ENCODE results near the gene LZTS3.

The LZTS3 gene

DNA sequence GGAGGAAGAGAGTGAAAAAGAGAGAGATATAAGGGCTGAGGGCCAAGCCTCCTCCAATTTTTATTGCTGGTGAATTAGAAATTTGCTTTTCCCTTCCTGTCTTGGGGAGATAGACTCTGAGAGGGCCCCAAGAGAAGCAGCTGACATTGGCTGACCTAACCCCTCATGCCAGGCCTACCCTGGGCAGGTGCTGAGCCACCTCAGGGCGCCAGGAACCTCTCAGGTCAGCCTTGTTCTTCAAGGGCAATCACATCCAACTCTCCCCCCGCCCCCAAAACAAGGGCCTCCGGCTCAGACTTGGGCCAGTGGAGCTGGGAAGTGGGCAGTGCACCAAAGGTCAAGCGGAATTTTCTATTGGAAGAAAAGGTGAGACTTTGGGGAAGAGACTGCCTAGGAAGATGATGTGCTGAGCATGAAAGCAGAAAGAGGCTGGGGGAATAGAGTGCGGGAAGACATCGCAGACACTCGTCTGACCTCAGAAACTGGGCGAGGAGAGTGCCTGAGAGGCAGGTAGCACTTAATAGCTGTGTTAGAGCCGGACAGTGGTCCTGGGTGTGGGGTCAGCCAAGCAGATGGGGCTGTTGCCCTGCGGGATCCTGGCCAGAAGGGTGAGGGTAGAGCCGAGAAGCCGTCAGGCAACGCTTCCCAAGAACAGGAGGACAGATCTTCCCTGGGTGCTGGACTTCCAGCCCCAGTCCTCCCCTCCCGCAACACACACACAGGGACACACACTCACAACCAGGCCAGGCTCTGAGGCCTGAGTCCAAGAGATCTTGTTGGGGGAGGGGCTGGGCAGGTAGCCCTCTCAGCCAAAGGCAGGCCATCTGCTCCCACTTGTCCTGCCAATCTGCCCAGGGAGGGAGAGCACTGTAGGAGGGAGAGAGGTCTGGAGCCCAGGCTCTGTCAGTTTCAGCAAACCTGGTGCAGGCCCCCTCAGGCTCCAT, 10.0 kb downstream of the LZTS3 start:
- CTCF ChIA-PET: interaction anchor here (1.6 to 2.2 kb wide), 2 partner anchors 9 to 12 kb away, joined by 8 read pairs; partner anchors contain the start of gene LZTS3
- POLR2A ChIA-PET: interaction anchor here (0.7 kb wide), 1 partner anchor 10 kb away, joined by 3 read pairs; no protein-coding TSS in a partner anchor
- DNase-seq (ENCODE audit: extremely low spot score): no peak
- TF ChIP-seq, protein P1, sequence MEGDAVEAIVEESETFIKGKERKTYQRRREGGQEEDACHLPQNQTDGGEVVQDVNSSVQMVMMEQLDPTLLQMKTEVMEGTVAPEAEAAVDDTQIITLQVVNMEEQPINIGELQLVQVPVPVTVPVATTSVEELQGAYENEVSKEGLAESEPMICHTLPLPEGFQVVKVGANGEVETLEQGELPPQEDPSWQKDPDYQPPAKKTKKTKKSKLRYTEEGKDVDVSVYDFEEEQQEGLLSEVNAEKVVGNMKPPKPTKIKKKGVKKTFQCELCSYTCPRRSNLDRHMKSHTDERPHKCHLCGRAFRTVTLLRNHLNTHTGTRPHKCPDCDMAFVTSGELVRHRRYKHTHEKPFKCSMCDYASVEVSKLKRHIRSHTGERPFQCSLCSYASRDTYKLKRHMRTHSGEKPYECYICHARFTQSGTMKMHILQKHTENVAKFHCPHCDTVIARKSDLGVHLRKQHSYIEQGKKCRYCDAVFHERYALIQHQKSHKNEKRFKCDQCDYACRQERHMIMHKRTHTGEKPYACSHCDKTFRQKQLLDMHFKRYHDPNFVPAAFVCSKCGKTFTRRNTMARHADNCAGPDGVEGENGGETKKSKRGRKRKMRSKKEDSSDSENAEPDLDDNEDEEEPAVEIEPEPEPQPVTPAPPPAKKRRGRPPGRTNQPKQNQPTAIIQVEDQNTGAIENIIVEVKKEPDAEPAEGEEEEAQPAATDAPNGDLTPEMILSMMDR (IDR thresholded peaks at IDR 0.05; ENCODE audit: control extremely low read depth, extremely low read depth, low read depth, missing control alignments): no peak

DNA sequence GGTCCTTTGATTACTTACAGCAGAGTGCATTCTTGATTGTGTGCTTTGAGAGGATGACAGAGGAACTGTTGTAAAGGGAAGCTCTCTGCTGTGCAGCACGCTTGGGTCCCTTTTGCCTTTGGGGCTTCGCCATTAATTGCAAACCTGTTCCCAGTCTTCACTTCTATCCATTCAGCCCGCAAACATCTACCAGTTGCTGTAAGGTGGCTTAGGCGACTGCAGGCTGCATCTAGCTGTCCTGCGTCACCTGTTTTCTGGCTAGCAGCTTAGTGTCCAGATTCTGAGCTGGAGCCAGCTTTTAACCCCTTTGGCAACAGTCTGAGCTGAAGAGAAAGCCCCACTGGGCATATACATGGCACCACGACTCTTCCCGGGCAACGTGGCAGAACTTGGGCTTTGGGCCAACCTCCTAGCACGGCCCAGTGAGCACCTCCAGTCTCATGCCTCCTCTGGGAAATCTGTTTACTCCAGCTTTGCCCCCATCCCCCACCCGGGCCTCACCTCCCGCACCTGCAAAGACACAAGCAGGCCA, 11.2 kb downstream of the LZTS3 start:
- POLR2A ChIA-PET: no interaction called here
- CTCF ChIA-PET: interaction anchor here (0.8 to 2.2 kb wide), 3 partner anchors 11 to 290 kb away, joined by 3 to 8 read pairs (median 8); partner anchors contain the start of gene LZTS3
- no peak for DNase-seq (ENCODE audit: extremely low spot score)
- TF ChIP-seq, protein P1 (IDR thresholded peaks at IDR 0.05; ENCODE audit: control extremely low read depth, extremely low read depth, low read depth, missing control alignments): no peak

DNA sequence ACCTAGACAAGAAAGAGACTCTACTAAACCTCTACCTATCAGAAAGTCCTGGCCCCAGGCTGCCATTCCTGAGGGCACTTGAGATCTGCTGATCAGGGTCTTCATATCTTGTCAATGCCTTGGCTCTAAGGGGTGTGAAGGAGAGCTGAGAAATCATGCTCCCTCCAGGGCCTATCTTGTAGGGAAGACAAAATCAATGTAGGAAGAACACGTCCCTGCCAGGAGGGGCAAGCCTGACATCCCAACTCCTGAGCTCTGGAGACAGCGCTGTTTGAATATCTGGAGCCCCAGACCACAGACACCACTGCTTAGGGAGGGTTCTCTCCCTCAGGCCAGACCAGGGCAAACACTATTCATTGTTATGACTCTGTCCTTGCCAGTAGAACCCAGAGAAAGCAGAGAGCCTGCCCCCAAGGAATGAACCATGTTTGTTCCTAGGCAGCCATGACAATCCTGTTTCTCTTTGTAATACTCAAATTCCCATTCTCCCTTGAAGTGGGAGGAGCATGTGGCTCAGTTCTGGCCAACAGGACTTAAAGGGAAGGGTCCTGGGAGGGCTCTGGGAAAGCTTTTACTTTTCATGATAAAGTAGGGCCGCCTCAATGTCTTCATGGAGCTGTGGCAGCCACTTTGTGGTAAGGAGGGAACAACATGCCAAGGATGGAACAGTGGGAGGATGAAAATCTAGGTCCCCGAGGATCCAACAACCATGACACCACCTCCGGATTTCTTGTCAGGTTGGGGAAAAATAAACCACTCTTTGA, 11.9 kb downstream of the LZTS3 start:
- DNase-seq (ENCODE audit: extremely low spot score): no peak
- ChIA-PET POLR2A (no interaction called here), CTCF (interaction anchor here (0.7 to 2.8 kb wide), 6 partner anchors 10 to 289 kb away, joined by 3 to 11 read pairs (median 6); partner anchors contain the start of gene LZTS3)
- TF ChIP-seq, protein P1 (IDR thresholded peaks at IDR 0.05; ENCODE audit: control extremely low read depth, extremely low read depth, low read depth, missing control alignments): no peak

GRCh38 chr20:3160418-3160817, 12.9 kb downstream of the LZTS3 start:
- DNase-seq (ENCODE audit: extremely low spot score): no peak
- CTCF ChIA-PET: interaction anchor here (1.4 to 2.8 kb wide), 5 partner anchors 12 to 46 kb away, joined by 3 to 11 read pairs (median 4); no protein-coding TSS in a partner anchor
- POLR2A ChIA-PET: interaction anchor here (0.6 to 0.7 kb wide), 2 partner anchors 8 to 47 kb away, joined by 3 to 5 read pairs; no protein-coding TSS in a partner anchor
- TF ChIP-seq, protein P1 (IDR thresholded peaks at IDR 0.05; ENCODE audit: control extremely low read depth, extremely low read depth, low read depth, missing control alignments): no peak

- TF ChIP-seq, protein P1 (IDR thresholded peaks at IDR 0.05; ENCODE audit: control extremely low read depth, extremely low read depth, low read depth, missing control alignments): no peak
- no peak for DNase-seq (ENCODE audit: extremely low spot score)
- CTCF ChIA-PET: interaction anchor here (1.2 to 2.8 kb wide), 6 partner anchors 13 to 47 kb away, joined by 3 to 11 read pairs (median 4); no protein-coding TSS in a partner anchor
- POLR2A ChIA-PET: interaction anchor here (0.5 kb wide), 1 partner anchor 20 kb away, joined by 3 read pairs; no protein-coding TSS in a partner anchor
Observed at GRCh38 chr20:3158968-3159431, 14.3 kb downstream of the LZTS3 start.

Data from GM10248 (cell line).